Motor neuron (in vitro differentiated cells): ENCODE data around the gene DISP3. TPM values are rescaled to one million over a fixed set of nuclear protein-coding genes. Genes with fewer than 3 reads are reported as not detected.
A peak's percentile ranks its signal among the peaks of the same experiment; 100 is the strongest.

Experiments
- ATAC-seq, 8 experiments: fragments of 200-7000 bp; cut with Tn5 transposase; replicated peaks in 6 of 8; 2 replicates each; pipeline ENCODE4 v1.8.0; 2021; ENCODE audit warnings: mild to moderate bottlenecking in 8 of 8, moderate library complexity in 8 of 8
- H3K27ac ChIP-seq, 2 donors: fragments of 250-450 bp; sonication (Bioruptor Pico); 2 replicates each; pipeline ENCODE4 v1.9.0; 2021; ENCODE audit warnings: antibody characterized with exemption in 2 of 2, mild to moderate bottlenecking in 2 of 2, moderate library complexity in 1 of 2
- H3K4me1 ChIP-seq, 2 donors: fragments of 250-450 bp; sonication (Bioruptor Pico); replicated peaks in 1 of 2; 2 replicates each; pipeline ENCODE4 v1.6.1; 2021; ENCODE audit warnings: antibody characterized with exemption in 2 of 2, mild to moderate bottlenecking in 2 of 2, moderate library complexity in 1 of 2
- H3K4me3 ChIP-seq, 5 donors: fragments of 250-450 bp; sonication (Bioruptor Pico); 2 replicates each; pipeline ENCODE4 v1.9.0; 2021; ENCODE audit warnings: antibody characterized with exemption in 5 of 5, mild to moderate bottlenecking in 5 of 5, moderate library complexity in 4 of 5
- WGBS, 10 experiments: fragments of 450-650 bp; shearing (Covaris generic); methylation state at CpG; one replicate each; pipeline ENCODE4 v1.0.0; 2022; 5-methylcytosine and 5-hydroxymethylcytosine counted together
- in situ Hi-C, 9 experiments: fragments of 400-800 bp; cut with MboI; loops; one replicate each; pipeline ENCODE4 v1.15.0; 2021; ENCODE audit warnings: low sequenced_read_pairs in 9 of 9, low pct_unique_long_range_greater_than_20kb in 2 of 9; ENCODE audit not compliant: unreplicated experiment in 9 of 9
- total RNA-seq, 8 experiments: library from RNA; unstranded; fragments of 300-600 nt; gene quantifications; 2 replicates each; pipeline versions ENCODE4 v1.2.3 to v1.2.4, GENCODE V29; 2022

DISP3 gene
- total RNA-seq, 8 experiments from 2014 or later = 0.18 to 23.4 (median 8.5) TPM

DNA sequence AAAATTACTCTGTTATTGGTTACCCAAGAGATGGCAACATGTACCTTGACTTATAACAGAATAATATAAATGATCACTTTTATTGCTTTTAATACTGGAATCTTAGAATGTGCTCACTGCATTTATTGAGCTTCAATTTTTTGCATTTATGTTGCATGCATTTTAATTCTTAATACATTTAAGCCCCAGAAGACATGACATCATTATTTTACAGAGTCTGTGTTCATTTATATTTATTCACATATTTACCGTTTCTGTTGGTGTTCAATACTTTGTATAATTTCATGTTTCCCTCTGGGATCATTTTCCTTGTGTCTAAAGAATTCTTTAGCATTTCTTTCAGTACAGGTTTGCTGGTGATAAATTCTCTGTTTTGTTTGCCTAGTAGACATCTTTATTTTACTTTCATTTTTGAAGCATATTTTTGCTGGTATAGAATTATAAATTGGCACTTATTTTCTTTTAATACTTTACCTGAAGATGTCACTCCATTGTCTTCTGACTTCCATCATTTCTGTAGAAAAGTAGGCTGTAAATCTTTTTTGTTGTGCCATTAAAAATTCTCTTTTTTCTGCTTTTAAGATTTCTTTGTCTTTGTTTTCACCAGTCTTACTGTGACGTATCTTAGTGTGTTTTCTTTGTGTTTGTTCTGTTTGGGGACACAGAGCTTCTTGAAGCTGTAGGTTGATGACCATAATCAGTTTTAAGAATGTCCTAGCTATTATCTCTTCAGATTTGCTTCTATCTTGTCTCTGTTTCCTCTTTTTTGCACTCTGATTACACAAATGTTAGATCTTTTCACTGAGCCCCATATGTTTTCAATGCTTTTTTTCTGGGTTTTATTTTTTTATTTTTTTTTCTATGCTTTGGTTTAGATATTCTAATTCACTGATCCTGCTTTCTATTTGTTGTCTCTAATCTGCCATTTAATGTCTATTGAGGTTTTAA, 26.9 kb downstream of the DISP3 start:
- Histone ChIP-seq H3K27ac (no peak overlapping the region), H3K4me3 (no peak overlapping the region), H3K4me1 (no peaks in the 10 kb centered on the region)
- in situ Hi-C loops = no loop called here
- no peak for ATAC-seq
- WGBS, 10 experiments = 0 to 95% (median 71%) methylated on average over 1 to 2 of the region's 2 CpGs

DNA sequence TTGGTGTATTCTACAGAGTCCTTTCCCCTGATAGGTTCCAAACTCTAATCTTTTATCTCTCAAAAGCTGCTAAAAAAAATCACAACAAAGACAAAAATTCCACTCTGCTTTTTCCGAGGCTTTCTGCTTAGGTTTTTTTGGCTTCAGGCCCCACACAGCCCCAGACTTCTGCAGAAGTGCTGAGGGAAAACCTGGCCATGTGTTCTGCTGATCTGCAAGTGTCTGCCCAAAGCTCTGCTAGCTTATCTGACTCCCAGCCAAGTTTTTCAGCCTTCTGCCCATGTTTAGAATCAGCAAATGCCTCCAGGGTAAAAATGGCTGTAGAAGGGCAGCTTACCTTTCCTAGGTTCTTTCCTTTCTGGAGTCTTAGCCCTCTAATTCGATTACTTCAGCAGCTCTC, 28.4 kb downstream of the DISP3 start:
- H3K4me3 ChIP-seq = no peak overlapping the region
- 0 to 73% (median 61%) methylated on average over 1 to 2 of the region's 2 CpGs; no CpG with 5 or more reads in 1 of the 10 experiments for WGBS, 10 experiments
- H3K4me1 ChIP-seq = no peaks in the 10 kb centered on the region
- H3K27ac ChIP-seq = no peak overlapping the region
- in situ Hi-C loops = no loop called here
- no peak for ATAC-seq

DNA sequence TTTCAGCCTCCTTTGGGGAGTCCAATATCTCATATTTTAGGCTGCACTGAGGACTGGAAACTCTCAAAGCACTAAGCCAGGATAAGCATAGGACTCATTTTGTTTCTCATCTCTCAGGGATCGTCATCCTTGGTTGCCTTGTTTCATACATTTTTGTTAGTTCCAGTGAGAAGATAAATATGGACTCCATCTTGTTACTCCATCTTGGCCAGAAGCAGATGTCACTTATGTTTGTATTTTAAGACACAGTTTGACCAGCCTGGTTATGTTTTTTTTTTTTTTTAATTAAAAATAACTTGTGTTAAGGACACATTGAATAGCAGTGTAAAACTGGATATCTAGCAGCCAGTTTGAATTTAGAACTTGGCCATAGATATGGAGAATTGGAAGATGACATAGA, 34.7 kb downstream of the DISP3 start:
- ATAC-seq = no peak
- Histone ChIP-seq H3K27ac (no peak overlapping the region), H3K4me3 (no peak overlapping the region), H3K4me1 (no peaks in the 10 kb centered on the region)
- WGBS, 10 experiments = 50 to 100% (median 94%) methylated on average over 1 of the region's 1 CpG; no CpG with 5 or more reads in 3 of the 10 experiments
- in situ Hi-C loops = no loop called here

DNA sequence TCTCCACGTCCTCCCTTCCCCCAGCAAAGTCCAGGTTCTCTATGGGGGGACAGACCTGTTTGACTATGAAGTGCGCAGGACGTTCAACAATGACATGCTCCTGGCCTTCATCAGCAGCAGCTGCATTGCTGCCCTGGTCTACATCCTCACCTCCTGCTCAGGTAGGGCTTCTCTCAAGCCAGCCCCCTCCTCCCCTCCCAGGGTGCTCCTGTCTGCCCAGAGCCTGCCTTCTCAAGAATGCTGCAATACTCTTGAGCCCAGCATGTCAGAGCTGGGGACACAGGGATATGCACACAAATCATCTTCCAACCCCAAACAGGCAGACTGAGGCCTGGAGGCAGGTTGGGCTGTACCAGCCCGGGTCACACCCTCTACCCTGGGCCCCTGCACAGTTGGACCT, 35.4 kb downstream of the DISP3 start:
- Histone ChIP-seq H3K27ac (no peak overlapping the region), H3K4me3 (no peak overlapping the region), H3K4me1 (no peaks in the 10 kb centered on the region)
- no peak for ATAC-seq
- WGBS, 10 experiments = 0 to 100% (median 78%) methylated on average over 1 to 4 of the region's 4 CpGs; no CpG with 5 or more reads in 4 of the 10 experiments
- in situ Hi-C loops = no loop called here

DNA sequence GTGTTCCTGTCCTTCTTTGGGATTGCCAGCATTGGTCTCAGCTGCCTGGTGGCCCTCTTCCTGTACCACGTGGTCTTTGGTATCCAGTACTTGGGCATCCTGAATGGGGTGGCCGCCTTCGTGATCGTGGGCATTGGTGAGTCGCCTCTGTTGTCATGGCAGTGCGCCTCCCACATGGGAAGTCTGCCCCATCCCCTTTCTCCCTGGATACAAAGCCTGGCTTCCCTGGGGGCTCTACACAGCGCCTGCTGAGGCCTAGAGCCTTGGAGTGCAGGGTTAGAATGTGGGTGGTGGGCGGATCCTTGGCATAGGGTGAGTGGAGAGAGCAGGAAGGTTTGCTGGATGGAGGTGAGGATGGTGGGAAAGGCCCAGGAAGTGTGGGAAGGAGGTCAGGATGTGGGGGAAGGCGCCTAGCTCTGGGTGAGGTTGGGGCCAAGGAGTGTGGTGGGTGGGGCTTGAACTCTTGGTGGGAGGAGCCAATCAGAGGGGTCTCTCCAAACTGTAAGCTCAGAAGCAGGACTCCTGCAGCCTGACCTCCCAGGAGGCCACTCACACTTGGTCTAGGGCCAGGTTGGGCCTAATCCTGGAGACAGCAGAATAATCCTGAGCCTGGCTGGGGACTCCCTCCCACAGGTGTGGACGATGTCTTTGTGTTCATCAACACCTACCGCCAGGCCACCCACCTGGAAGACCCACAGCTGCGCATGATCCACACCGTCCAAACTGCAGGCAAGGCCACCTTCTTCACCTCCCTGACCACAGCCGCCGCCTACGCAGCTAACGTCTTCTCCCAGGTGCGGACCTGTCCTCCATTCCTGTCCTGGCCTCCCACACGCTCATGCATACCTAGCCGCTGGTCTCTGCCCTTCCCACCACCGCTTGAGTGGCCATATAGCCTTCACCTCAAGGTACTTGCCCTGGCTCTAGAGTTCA, 36.7 kb downstream of the DISP3 start:
- 58 to 97% (median 91%) methylated on average over 2 to 15 of the region's 21 CpGs; no CpG with 5 or more reads in 3 of the 10 experiments for WGBS, 10 experiments
- in situ Hi-C loops = no loop called here
- H3K4me3 ChIP-seq = no peak overlapping the region
- no peak for ATAC-seq
- no peaks in the 10 kb centered on the region for H3K4me1 ChIP-seq
- H3K27ac ChIP-seq = no peak overlapping the region

DNA sequence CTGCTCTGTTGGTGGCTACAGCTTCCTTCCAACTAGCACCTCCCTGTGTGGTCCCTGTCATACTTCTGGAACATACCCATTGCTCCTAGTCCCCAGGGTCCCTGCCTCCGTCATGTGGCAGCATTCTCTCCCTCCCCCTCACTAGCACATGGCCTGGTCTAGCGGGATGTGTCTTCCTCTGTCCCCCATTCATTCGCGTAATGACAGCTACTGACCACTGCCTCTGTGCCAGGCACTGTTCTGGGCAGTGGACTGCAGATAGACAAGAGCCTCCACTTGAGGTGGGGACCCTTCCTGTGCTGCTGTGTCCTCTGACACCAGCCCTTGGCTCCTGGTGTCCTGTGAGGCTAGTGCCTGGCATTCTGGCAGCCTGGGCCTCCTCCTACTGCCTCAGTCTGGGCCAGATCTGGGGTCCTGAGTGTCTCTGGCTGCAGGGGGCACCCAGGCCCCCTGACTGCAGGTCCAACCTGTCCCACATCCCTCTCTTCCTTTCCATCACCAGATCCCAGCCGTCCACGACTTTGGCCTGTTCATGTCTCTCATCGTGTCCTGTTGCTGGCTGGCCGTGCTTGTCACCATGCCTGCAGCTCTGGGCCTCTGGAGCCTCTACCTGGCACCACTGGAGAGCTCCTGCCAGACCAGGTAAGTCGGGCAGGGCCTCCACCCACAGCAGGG, 38.1 kb downstream of the DISP3 start:
- no peak overlapping the region for H3K4me3 ChIP-seq
- no peaks in the 10 kb centered on the region for H3K4me1 ChIP-seq
- in situ Hi-C loops = no loop called here
- 0 to 92% (median 80%) methylated on average over 1 to 9 of the region's 9 CpGs; no CpG with 5 or more reads in 4 of the 10 experiments for WGBS, 10 experiments
- no peak overlapping the region for H3K27ac ChIP-seq
- ATAC-seq = no peak

DNA sequence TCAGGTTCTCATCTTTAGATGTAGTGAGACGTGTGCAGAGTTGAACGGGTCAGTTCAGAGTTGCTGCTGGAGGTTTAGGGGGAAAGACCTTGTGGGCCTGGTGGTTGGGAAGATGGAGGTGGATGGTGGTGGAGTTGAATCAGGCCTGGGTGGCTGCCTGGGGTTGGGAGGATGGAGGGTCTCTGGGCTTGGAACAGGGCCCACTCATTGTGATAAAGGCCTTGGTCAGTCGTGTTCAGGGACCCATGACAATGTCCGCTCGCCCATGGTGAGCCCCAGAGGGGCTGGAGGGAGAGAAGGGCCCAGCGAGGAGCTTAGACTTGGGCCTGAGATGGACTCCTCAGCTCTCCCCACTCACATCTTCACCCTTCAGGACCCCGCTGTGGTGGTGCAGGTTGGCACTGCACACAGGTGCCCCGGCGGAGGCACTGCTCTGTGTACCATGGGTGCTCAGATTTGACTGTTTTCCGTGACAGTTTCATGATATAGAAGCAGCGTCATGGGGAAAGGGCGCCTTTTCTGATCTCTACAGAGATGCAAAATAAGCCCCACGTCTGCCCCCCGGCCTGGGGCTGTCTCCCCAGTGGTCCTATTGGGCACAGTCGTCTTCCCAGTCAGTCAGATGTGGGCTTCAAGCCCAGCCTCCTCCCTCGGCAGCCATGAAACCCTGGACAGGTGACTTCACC, 39.2 kb downstream of the DISP3 start:
- WGBS, 10 experiments = 16 to 95% (median 78%) methylated on average over 2 to 11 of the region's 16 CpGs; no CpG with 5 or more reads in 5 of the 10 experiments
- ATAC-seq = no peak
- Histone ChIP-seq H3K27ac (no peak overlapping the region), H3K4me3 (no peak overlapping the region), H3K4me1 (no peaks in the 10 kb centered on the region)
- in situ Hi-C loops = no loop called here

DNA sequence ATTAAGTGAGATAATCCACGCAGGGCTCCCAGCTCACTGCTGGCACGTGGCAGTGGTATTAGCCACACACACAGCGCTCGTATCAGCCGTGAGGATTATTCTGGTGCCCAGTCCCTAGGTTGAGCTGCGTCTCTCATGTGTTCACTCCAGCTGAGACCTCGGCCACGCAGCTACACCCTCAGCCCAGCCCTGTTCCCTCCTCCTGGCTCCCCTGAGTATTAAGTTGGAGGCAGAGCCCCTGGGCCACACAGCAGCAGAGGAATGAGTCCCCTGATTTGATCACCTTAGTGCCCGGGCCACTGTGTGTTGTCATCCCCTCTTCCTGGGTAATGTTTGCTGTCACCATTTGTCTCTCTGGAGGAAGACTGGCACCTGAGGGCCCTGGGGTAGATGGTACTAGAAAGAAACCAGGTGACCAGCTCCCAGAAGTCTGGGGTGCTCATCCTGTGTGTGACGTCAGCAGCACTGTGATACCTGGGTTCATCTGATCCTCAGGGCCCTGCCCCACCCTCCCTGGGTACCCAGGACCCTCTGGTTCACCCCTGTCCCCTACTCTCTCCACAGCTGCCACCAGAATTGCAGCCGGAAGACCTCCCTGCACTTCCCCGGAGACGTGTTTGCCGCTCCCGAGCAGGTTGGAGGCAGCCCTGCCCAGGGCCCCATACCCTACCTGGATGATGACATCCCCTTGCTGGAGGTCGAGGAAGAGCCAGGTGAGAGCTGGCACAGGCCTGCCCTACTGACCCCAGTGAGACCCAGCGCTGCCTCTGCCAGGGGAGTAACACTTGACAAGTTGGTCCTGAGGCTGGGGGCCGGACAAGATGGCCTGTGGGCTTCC, 40.1 kb downstream of the DISP3 start:
- ATAC-seq = peak in 1 of 8 experiments; percentile 15
- WGBS, 10 experiments = 0 to 100% (median 84%) methylated on average over 1 to 13 of the region's 18 CpGs
- Histone ChIP-seq H3K4me3 (no peak overlapping the region), H3K4me1 (no peaks in the 10 kb centered on the region), H3K27ac (peak overlapping the region in 1 of 2 donors; percentile 29)
- in situ Hi-C loops = no loop called here

DNA sequence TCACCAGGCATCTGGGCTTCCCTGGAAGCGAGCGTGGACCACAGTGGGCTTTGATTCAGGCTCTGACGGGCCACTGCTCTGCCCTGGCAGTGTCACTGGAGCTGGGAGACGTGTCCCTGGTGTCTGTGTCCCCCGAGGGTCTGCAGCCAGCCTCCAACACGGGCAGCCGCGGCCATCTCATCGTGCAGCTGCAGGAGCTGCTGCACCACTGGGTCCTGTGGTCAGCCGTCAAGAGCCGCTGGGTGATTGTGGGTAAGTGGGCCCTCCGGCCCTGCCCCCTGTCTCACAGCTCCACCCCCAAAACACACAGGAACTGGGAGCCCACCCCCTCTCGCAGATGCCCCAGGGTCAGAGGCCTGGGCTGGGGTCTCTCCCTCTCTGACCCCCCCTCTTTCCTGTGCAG, 40.7 kb downstream of the DISP3 start:
- Histone ChIP-seq H3K4me1 (no peaks in the 10 kb centered on the region), H3K27ac (no peak overlapping the region), H3K4me3 (no peak overlapping the region)
- in situ Hi-C loops = no loop called here
- no peak for ATAC-seq
- no CpG with 5 or more reads among the region's 13 CpGs for WGBS, 10 experiments

DNA sequence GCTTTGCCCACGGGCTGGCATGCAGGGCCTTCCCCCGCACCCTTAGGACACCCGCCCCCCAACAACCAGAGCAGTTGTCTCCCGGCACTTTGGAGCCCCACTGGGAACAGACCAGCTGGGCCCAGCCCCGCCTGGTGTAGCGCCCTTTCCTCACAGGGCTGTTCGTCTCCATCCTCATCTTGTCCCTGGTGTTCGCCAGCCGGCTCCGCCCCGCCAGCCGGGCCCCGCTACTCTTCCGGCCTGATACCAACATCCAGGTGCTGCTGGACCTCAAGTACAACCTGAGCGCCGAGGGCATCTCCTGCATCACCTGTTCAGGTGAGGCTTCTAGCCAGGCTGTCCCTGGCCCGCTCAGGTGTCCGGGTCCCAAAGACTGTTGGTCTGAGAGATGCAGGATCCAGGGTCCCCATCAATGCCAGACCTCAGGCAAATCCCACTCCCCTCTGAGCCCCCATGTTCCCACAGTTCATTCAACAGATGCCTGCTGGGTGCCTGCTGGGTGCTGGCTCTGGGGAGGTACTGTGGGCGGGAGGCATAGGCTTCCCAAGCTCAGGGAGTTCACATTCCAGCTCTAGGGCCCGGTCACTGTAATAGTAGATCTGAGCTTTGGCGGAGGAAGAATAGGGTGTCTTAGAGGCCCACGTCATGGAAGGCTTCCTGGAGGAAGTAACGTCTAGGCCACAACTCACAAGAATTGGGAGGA, 41.7 kb downstream of the DISP3 start:
- in situ Hi-C loops = no loop called here
- Histone ChIP-seq H3K4me3 (no peak overlapping the region), H3K27ac (no peak overlapping the region), H3K4me1 (no peaks in the 10 kb centered on the region)
- no peak for ATAC-seq
- 83 to 100% (median 94%) methylated on average over 3 to 8 of the region's 23 CpGs; no CpG with 5 or more reads in 6 of the 10 experiments for WGBS, 10 experiments
